HG02623 (cell line): ENCODE data around the gene DNAJC5G.

Experiments used
- ATAC-seq: cut with Tn5 transposase; IDR thresholded peaks from one replicate; pipeline ENCODE4 v1.9.1; 2021; ENCODE audit warnings: moderate library complexity; ENCODE audit not compliant: unreplicated experiment

DNAJC5G gene, protein sequence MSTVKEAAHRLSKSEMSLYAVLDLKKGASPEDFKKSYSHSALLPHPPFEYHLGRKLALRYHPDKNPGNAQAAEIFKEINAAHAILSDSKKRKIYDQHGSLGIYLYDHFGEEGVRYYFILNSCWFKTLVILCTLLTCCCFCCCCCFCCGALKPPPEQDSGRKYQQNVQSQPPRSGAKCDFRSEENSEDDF

DNA sequence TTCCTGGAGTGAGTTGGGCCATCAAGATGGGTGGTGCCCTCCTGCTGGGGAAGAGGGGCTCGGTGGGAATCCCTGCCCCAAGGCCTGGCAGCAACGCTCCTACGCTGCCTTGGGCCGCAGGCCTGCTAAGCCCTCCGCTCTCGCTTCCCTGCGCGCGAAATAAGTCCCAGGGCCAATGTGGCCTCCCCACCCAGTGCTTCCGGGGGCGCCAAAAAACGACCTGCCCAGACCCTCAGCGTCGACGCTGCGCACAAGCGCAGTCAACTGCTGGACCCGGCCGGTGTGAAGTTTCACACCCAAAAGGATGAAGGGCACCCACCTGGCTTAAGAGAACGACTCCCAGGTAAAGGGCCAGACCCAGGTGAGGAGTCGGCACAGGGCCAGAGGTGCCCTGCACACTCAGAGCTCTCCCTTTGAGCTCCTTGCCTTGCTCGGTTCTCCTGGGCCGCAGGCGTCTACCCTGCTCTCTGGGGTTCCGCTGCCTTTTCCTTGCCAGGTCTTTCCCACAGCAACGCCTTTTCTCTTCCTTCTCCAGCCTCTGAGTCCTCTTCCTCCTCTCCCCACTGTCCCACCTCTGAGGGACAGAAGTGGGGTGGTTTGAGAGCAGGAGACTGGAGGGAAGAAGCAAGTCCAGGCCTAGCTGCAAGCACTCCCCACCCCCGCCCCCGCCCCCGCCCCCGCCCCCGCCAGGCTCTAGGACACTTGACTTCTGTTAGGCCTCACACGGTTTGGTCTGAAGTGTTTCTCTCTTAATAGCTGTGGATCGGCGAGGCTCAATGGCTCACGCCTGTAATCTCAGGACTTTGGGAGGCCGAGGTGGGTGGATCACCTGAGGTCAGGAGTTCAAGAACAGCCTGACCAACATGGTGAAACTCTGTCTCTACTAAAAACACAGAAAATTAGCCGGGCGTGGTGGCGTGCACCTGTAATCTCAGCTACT, at the start of gene DNAJC5G:
Gene DNAJC5G, plus strand, starts transcription at position 223 of the 940 bp plus-strand sequence. CDS start 1,296 bp downstream, outside the sequence.
- no peak for ATAC-seq

- no peak for ATAC-seq
Observed at GRCh38 chr2:27225526-27225925, 49.7 kb upstream of the DNAJC5G start.

GRCh38 chr2:27227501-27227900, 47.7 kb upstream of the DNAJC5G start:
- ATAC-seq = no peak

DNA sequence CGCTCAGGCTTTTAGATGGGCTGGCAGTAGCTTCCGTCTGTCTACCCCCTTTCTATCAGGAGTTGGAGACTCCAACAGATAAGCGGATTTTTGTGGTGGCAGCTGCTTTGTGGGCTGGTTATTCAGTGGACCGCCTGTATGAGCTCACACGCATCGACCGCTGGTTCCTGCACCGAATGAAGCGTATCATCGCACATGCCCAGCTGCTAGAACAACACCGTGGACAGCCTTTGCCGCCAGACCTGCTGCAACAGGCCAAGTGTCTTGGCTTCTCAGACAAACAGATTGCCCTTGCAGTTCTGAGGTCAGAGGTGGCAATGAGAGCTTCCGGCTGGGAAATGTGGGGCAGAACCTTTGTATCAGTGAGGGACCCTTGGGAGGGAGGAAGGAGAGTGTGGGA, 43.3 kb upstream of the DNAJC5G start:
- no peak for ATAC-seq

DNA sequence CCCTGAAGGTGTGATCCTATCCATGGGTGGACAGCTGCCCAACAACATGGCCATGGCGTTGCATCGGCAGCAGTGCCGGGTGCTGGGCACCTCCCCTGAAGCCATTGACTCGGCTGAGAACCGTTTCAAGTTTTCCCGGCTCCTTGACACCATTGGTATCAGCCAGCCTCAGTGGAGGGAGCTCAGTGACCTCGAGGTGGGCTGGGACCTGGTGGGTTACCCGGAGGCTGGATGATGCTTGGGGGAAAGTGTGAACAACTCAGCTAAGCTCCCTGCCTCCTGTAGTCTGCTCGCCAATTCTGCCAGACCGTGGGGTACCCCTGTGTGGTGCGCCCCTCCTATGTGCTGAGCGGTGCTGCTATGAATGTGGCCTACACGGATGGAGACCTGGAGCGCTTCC, 41.9 kb upstream of the DNAJC5G start:
- ATAC-seq = no peak

GRCh38 chr2:27236136-27236535, 39.1 kb upstream of the DNAJC5G start:
- no peak for ATAC-seq

DNA sequence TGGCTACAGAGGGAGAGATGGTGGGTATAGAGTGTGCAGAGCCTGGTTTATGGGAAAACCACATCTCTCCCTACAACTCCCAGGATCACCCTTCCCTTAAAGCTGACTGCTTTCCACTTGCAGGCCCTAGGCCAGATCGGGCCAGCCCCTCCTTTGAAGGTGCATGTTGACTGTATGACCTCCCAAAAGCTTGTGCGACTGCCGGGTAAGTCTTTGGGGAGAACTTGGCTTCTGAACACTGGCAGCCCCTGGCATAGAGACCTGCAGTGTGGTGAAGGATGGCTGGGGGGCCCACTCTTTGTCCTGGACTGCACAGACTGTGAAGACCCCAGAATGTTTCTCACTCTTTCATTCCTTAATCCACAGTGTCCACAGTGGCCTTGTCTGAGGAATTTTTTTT, 38.6 kb upstream of the DNAJC5G start:
- ATAC-seq = no peak

DNA sequence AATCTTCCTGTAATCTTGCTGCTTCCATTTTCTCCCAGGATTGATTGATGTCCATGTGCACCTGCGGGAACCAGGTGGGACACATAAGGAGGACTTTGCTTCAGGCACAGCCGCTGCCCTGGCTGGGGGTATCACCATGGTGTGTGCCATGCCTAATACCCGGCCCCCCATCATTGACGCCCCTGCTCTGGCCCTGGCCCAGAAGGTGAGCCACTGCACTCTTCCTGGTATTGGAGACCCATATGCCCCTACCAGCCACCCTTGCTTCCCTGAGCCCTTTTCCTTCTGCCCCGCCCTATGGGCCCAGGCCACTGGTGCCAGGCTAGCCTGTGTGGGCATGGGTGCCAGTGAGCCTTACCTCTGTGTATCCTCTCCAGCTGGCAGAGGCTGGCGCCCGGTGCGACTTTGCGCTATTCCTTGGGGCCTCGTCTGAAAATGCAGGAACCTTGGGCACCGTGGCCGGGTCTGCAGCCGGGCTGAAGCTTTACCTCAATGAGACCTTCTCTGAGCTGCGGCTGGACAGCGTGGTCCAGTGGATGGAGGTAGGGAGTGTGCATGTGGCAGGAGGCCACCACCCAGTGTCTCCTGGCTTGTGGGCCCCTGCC, 37.8 kb upstream of the DNAJC5G start:
- no peak for ATAC-seq

DNA sequence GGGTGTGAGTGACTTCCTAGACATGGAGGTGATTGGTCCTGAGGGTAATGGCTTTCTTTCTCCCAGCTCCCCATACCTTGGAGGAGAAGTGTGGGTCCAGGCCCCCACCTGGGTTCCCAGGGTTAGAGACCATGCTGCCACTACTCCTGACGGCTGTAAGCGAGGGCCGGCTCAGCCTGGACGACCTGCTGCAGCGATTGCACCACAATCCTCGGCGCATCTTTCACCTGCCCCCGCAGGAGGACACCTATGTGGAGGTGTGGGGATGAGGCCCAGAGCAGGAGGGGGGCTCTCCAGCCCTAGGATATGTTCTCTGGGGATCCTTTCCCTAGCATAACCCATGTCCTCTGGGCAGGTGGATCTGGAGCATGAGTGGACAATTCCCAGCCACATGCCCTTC, 36.3 kb upstream of the DNAJC5G start:
- ATAC-seq = no peak

DNA sequence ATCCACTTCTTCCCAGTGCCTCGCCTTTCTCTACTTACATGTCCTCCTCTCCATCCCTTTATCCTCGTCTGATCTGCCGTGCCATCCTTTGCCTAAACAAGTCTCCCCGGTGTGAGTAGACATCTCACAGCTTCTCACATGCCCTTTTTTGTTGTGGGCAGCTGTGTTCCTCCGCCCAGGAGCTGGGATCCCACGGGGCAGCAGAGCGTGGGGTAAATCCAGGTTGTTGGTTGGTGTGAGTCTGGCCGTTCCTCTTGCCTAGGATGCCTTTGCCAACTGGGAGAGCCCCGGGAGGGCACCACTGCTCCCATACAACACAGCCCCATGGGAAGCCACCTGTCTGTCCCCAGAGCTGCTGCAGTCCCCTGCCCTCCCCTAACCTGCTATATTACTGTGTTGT, 34.8 kb upstream of the DNAJC5G start:
- no peak for ATAC-seq

DNA sequence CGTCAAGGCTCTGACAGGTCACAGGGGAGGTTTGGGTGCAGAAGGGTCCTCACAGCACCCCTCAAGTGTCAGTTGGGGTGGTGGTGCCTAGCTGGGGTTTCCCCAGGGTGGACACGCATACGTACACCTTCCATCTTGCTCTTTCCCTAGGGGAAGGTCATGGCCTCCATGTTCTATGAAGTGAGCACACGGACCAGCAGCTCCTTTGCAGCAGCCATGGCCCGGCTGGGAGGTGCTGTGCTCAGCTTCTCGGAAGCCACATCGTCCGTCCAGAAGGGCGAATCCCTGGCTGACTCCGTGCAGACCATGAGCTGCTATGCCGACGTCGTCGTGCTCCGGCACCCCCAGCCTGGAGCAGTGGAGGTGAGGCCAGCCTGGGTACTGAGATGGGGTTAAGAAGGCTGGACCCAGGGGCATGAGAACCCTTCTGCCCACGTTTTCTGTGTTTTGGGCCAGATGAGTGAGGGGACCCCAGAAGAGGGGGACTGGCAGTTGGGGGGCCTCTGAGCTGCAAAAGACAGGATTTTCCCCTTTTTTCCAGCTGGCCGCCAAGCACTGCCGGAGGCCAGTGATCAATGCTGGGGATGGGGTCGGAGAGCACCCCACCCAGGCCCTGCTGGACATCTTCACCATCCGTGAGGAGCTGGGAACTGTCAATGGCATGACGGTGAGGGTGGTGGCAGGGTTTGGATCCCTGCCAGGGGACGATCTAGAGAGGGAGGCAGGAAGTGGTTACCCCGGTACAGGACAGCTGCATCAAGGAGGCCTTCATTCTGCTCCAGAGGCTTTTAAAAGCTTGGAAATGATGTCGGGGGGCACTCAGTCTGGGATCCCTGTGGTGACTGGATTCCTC, 33.2 kb upstream of the DNAJC5G start:
- ATAC-seq = no peak

DNA sequence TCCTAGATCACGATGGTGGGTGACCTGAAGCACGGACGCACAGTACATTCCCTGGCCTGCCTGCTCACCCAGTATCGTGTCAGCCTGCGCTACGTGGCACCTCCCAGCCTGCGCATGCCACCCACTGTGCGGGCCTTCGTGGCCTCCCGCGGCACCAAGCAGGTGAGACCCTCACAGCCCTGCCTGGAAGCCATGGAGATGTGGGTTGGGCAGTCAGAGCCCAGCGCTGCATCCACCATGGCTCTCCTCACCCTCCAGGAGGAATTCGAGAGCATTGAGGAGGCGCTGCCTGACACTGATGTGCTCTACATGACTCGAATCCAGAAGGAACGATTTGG, 32.6 kb upstream of the DNAJC5G start:
- ATAC-seq = no peak

DNA sequence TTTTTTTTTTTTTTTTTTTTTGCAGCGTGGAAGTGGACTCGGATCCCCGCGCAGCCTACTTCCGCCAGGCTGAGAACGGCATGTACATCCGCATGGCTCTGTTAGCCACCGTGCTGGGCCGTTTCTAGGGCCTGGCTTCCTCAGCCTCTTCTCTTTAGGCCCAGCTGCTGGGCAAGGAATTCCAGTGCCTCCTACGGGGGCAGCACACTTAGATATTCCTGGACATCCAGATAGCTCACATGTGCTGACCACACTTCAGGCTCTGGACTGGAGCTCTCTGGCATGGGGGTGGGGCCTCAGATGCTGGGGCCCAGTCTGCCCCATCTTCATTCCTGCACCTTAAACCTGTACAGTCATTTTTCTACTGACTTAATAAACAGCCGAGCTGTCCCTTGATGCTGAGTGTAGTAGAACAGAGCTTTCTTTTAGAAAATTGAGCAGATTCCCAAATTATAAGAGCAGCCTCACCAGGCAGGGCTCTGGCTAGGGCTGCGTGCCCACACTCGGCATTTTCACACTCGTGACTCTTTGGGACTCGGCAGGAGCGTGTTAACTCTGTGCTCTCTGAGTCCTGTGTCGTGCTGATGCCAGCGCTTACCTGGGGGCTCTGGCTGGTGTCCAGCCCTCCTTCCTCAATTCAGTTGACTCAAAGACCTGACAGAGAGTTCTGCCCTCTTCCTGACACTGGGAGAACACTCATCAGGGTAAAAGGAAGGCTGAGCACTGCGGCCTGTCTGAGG, 31.7 kb upstream of the DNAJC5G start:
- no peak for ATAC-seq

DNA sequence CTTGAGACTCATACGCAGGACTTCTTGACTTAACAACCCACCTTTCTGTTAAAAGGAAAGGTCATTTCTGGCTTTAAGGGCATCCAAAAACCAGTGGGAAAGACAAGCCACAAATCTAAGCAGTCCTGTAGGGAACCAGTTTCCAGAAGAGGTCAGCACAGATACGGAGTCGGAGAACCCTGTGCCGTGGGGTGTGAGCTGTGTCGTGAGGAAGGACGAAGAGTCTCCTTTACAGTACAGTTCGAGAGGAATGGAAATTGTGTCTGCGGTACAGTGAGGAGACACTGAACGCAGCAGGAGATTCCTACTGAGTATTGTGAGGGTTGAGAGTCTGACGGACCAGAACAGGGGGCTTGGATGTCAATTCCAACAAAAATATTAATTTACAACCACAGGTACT, 30.1 kb upstream of the DNAJC5G start:
- ATAC-seq = no peak

DNA sequence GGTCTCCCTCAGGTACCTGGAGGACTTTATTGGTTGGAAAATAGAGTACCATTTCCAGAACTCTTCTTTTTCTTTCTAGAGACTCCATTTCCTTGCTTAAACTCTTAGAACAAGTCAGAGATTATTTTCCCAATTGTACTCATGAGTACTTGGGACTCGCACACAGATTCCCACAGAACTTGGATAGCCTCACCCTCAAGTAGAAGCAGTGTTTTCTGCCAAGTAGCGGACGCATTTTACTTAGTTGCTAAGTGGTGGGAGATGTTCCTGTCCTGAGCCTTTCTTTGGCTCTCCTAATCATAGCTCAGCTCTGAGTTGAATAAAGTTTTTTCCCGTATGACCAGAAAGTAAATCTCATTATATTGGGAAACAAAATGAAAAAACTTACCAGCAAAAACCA, 29.6 kb upstream of the DNAJC5G start:
- ATAC-seq = no peak

DNA sequence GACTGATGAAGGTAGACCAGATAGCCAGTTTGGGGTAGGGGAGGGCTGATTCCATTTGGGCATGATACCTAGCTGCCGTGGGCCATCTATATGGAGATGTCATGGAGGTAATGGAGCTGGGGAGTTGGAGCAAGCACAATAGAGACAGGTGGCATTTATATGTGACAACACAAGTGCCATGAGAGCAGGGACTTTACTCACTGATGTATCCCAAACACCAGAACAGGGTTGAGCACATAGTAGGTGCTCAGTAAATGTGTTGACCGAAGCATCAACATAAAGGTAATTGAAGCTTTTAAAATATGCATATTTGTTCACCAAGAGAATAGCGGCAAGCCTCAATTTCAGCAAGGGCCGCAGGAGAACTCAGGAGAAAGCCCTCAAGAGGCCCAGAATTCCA, 27.3 kb upstream of the DNAJC5G start:
- ATAC-seq = no peak

DNA sequence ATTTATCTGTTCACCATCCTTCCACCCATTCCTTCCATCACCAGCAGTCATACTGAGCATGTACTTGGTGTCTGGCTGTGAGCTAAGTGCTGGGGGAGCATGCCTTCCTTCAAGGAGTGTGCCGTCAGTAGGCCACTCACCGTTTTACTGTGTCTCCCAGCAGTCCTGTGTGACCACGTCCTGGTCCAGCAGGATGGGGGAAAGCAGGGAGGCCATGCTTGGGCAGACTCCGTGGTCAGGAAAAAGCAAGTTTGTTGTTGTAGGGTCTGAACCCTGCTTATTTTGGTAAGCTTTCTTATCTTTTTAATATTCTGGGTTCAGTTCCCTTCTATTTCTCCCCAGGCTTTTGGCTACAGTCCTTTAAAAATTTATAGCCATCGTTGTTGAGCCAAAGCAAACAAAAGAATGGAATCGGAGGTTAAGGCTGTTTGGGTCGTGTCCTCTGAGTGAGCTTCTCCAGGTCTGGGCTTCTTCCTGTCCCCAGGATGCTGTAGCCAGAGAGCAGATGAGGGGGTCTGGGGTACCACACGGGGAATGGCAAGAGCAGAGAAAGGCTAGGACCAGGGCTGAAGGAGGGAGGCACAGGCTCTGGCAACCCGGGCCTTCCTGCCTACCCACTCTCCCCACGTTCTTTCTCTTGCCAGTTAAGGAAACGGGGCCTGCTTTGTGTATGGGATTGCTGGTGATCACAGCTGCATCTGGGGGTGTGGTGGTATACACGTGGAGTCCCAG, 25.9 kb upstream of the DNAJC5G start:
- no peak for ATAC-seq

- ATAC-seq = no peak
Observed at GRCh38 chr2:27249891-27250651, 25.2 kb upstream of the DNAJC5G start.
